GM18499 (cell line): ENCODE results near the gene LCNL1.

Experiments
- ATAC-seq: cut with Tn5 transposase; IDR thresholded peaks from one replicate; pipeline ENCODE4 v1.9.1; 2021; ENCODE audit warnings: moderate number of reproducible peaks; ENCODE audit not compliant: insufficient read depth, unreplicated experiment

LCNL1 gene

GRCh38 chr9:136946228-136947027, 36.4 kb upstream of the LCNL1 start:
- ATAC-seq = no peak

GRCh38 chr9:136947028-136947891, 35.5 kb upstream of the LCNL1 start:
- ATAC-seq = no peak

- no peak for ATAC-seq
These were observed 34.8 kb upstream of the LCNL1 start for GRCh38 chr9:136947955-136948510.

GRCh38 chr9:136949239-136949816, 33.5 kb upstream of the LCNL1 start:
- no peak for ATAC-seq

- ATAC-seq = peak; percentile 50
These were observed 32.8 kb upstream of the LCNL1 start for GRCh38 chr9:136949817-136950655.

- ATAC-seq = no peak
These were observed 32.0 kb upstream of the LCNL1 start for GRCh38 chr9:136950656-136951276.

GRCh38 chr9:136951541-136952320, 31.1 kb upstream of the LCNL1 start, which contains the start of gene LCN12:
LCN12 (plus strand) TSS chr9:136952273; CDS start chr9:136952328, 55 bp downstream.
- no peak for ATAC-seq

GRCh38 chr9:136952321-136952850, 30.4 kb upstream of the LCNL1 start:
- ATAC-seq = no peak

- ATAC-seq = no peak
These were observed 29.7 kb upstream of the LCNL1 start for GRCh38 chr9:136952876-136953770.

- no peak for ATAC-seq
These were observed 29.0 kb upstream of the LCNL1 start for GRCh38 chr9:136953771-136954269.

- no peak for ATAC-seq
These were observed 28.3 kb upstream of the LCNL1 start for GRCh38 chr9:136954270-136955083.

- ATAC-seq = no peak
These were observed 27.4 kb upstream of the LCNL1 start for GRCh38 chr9:136955202-136955942.

- no peak for ATAC-seq
These were observed 26.9 kb upstream of the LCNL1 start for GRCh38 chr9:136955943-136956335.

GRCh38 chr9:136956604-136957003, 26.2 kb upstream of the LCNL1 start:
- no peak for ATAC-seq

- ATAC-seq = no peak
These were observed 25.3 kb upstream of the LCNL1 start for GRCh38 chr9:136957461-136957860.

GRCh38 chr9:136957901-136958300, 24.9 kb upstream of the LCNL1 start:
- no peak for ATAC-seq
